GM19397 (cell line): ENCODE data around the gene NTM.

Source experiments
- ATAC-seq: cut with Tn5 transposase; IDR thresholded peaks from one replicate; pipeline ENCODE4 v1.9.1; 2021; ENCODE audit warnings: mild to moderate bottlenecking, moderate library complexity; ENCODE audit not compliant: unreplicated experiment

Gene NTM

DNA sequence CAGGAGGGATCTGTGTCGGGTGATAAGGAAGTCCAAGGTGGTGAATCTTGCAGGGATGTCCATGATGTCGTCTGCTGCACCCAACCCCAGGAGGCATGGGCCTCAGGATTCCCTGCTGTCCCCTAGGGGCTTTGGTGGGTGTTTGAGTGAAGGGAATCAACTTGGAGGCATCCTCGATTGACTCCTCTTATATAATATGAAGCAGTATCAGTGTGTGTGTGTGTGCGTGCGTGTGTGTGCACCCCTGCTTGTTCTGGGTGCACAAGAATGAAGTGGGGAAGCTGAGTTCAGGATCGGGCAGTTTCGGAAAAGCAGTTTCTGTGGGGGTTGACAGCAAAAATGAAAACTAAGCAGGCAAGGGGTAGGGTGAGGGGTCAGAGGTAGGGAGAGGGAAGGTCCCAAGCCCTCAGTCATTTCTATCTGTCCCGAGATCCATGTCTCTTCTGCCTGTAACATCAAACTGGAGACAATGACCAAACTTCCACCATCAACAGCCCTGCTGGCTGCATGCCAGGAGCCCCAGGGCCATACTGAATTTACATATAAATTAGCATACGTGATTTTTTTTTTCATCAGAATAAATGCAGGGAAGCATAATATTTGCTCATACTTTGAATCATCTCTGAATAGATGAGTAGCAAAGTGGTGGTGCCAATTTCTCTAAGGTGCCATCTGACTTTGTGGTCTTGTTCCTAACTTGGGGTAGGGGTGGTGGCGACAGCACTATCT, 2.0 kb downstream of the NTM start:
- no peak for ATAC-seq

DNA sequence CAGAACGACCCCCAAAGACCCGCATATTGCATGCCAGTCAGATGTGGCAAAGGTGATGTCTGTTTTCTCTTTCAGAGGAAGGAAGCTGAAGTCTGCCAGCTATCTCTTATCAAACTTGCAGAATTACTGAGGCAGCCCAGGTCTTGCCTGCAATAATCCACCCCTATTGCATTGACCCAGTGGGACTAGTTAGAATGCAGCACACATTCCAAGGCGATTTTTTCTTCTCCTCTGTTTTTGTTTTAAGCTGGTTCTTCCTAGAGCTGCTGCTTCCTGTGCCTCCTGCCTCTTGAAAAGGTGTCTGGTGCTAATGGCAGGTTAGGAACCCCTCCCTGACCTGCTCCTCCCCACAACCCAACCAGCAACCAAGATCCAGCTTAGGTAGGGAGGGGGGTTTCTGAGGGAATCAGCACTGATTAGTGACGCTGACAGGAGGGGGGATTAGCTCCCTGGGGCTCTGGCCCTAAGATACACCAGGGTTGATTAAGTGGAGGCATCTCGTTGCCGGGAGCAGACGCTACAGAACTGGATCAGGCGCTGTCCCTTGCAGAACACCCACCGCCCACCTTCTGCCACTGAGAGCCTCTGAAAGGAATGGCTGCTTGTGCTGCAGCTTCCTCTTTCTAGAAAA, 2.8 kb downstream of the NTM start:
- no peak for ATAC-seq

DNA sequence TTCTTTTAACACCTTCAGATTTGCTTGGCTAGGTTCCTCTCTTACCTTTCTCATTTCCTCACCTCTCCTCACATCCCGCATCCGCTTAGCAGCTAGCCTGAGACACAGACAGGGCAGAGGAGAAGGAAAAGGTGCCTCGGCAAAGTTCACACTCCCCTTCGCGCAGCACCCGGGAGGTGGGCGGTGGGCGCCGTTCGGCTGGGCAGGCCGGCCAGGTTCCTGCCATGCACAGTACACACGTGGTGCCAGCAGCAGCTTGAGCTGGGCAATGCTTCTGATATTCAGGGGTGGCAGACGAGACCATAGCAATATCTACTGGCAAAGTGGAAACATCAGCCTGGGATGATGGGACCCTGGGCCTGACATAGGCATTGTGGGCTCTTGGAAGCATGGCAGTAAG, 3.3 kb downstream of the NTM start:
- ATAC-seq: no peak

DNA sequence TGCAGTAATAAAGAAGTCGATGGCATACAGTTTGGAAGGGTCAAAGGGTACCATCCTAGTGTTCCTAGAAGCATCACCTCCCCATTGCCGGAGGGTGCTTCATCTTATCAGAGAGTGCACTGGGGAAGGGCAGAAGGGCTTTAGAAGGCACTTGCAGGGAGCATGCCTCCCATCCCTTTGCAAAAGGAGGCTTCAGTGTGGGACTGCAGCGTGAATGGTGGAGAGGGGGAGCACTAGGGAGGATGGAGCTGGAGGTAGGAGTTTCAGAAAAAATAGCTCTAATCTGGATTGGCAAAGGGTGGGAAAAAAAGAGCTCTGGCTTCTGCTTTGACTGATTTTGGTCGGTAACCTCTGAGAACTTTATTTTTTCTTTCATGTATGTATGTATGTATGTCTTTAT, 5.0 kb downstream of the NTM start:
- no peak for ATAC-seq

DNA sequence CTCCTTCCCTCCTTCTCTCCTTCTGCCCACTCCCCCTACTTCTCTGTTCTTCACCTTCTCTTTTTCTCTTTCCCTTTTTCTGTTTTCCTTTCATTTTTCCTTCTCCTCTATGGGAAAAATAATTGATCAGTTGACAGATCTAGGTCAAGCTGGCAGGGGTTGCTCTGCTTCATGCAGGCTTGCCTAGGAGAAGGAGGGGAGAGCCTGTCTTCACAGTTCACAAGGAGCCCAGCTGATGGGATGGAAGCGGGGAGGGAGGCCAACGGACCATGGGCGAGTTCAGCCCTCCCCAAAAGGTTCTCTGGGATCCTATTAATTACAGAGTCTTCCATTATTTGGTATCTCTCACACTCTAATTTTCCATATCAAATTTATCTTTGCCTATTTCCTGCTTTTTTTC, 5.5 kb downstream of the NTM start:
- no peak for ATAC-seq

DNA sequence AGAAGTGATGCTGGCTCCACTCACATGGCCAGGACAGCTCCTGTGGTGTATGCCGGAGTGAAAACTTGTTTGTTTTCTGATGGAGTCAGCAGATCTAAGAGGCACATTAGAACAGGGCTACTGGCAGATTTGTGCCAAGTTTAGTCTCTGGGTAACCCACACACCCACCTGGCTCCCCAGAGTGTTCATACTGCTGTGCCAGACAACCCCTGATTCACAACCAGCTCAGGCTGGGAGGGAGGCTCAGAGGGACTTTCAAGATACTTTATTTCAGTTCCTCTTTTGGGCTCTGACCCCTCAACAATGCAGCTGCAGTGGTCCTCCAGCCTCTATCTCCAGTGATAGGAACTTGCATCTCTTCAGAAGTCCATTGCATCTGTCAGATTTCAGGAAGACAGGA, 8.5 kb downstream of the NTM start:
- ATAC-seq: no peak

DNA sequence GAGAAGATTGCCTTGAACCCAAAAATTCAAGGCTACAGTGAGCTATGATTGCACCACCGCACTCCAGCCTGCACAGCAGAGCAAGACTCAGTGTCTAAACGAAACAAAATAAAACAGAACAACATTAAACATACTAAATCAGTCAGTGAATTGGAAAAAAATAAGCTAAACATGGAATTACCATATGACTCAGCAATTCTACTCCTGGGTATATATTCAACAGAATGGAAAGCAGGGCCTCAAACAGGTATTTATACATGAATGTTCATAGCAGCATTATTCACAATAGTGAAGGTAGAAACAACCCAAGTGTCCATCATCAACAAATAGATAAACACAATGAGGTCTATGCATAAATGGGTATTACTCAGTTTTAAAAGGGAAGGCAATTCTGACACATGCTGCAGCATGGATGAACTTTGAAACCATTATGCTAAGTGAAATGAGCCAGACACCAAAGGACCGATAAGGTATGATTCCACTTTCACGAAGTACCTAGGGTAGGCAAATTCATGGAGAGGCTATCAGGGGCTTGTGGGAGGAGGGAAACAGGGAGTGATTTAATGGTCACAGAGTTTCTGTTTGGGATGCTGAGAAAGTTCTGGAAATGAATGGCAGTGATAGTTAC, 15.5 kb downstream of the NTM start:
- no peak for ATAC-seq

DNA sequence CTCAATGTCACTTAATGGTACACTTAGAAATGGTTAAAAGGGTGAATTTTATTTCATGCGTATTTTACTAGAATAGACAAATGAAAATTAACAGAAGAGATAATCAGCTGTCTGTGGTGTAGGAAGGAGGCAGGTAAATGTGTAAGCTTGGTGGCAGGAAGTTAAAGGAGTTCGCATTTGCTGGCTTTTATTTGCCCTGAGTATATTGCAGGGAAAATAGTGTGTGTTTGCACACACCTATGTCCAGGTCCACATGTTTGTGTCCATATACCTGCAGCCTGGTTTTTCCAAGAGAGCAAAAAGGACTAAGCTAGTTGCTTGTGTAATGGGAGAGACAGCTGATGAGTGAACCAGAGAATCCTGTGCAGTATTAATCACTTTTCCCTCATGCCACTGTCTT, 16.0 kb downstream of the NTM start:
- ATAC-seq: no peak

DNA sequence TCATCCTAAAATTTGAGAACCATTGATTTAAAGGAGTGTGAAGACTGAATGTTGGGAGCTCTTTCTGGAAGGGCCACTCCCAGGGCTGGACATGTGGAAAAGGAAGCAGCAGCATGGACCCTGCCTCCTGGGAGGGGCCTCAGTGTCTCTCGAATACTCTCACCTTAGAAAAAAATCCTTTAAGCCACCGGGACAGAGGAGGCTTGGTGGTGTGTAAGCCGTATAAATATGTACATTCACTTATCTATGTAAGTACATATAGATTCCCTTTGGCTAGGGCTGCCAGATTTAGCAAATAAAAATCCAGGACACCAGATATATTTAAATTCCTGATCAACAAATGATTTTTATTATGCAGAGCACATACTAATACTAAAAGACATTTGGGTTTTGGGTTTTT, 17.6 kb downstream of the NTM start:
- ATAC-seq: no peak

DNA sequence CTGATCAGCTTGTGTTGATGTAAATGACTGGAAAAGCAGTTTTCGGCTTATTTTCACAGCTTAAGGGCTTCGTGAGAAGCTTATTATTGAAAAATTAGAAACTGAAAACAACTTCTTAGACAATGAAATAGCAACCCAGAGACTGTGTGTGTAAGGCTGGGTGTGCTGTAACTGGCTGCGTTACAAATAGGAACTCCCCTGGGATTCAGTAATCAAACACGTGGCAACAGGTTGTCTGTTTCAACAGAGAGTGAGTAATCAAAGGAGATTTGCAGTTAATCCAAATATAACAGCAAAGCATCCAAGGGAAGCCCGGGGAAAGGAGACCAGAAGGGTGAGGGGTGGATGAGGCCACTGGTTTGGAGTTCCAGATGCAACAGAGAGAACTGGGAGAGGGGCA, 19.2 kb downstream of the NTM start:
- ATAC-seq: no peak

DNA sequence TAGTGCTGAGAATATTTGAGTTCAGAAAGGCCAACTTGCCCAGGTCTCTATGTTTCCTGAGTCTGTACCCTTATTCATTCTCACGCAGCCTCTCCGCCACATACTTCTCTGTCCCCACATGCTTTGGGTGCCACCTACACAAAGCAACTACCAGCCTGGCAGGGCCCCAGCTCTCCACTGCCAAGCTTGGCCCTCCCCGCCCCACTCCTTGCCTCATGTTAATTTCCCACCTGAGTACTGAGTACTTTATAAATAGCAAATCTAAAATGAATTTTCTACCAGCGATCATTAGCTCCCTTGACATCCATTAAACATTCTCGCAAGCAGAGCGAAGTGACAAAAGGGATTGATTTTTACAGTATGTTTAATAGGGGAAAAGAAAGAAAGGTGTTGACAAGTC, 20.8 kb downstream of the NTM start:
- ATAC-seq: no peak

DNA sequence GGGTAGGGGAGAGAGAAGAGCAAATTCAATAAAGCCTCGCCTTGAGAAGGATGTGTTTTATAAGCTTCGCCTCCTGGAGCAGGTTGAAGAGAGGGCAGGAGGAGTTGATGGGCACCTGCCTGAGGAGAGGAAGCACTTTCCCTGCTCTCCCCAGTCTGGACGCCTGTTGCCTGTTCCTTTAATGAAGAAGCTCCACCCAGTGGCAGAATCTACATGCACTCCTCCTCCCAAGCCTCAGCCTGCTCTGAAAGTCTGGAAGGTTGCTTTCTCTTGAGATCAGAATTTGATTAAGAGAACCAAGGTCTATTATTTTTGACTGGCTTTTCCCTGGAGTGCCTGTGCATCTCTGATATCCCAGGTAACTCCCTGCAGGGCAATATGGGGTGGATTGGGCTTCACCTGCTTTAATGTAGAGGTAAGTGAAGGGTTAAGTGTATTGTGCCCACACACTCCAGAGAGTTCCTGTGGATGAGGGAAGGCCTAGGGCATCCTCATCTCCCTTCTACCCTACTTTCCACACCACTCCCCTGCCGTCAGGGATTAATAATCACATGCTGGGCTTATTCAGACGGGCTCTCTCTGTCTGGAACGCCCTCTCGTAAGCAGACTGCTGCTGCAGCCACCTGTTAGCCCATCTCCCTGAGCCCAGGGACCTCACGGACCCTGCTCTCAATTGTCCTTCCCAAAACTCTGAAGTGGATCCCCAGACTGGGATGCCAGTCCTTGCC, 22.3 kb downstream of the NTM start:
- ATAC-seq: no peak

DNA sequence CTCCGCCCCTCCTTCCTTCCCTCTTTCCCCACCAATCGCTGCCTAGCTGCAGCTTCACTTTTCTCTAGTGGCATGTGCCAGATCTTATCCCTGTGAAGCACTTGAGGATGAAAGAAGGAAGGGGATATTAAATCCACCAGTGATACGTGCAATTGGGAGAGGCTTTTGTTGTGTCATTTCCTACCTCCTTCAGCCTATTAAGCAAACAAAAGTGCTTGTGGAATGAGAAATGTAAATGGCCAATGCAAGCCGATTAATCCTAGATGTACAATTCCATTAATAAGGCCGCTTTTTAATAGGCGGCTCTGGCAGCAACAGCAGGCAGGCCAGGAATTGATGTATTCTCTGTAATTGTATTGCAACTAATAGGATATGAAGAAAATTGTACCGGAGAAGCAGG, 23.3 kb downstream of the NTM start:
- no peak for ATAC-seq

DNA sequence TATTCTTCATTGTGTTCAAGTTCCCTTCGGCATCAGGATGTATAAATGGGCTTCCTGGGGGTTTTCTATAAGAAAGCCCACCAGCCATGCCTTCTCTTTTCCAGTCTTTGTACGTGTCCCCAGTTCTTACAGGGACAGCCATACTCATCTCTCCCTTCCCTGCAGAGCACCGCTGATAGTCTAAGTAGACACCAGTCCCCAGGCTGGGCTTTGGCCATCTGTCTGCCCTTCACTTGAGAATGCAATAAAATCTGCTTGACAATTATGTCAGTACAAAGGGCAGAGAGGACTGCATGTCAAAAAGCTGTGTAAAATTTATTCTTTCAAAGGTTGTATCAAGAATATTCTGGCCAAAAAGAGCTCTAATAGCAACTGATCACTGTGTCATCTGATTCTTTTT, 27.3 kb downstream of the NTM start:
- ATAC-seq: no peak

DNA sequence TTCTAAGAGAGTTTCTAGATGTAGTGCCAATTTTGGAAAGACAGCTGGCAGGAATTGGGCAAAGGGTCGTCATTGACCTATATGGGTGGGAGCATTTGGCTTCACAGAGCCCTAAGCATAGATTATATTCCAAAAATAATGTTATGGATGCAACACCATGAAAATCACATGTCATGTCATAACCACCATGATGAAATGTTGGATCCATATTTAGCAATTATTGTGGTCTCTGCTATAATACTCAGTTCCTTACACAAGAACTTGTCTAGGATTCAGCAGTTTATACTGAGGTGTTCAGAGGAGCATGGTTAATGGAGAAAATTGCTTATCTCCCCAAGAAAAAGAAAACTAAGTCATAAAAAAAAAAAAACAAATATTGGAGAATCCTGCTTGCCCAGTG, 31.6 kb downstream of the NTM start:
- ATAC-seq: no peak

DNA sequence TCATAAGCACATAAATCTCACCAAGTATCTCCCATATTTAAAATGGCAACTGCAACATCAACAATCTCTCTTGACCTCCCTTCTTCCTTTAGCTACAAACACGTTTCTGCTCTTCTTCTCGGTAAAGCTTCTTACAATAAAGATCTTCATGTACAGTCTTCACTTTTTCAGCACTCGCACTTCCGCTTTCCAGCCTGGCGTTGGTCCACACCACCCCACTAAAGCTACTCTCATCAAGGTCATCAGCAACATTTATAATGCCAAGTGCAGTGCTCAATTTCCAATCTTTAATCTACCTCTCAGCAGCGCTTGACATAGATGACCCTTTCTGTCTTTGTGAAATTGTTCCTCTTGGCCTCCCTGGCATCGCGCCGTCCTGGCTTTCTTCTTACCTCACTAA, 33.6 kb downstream of the NTM start:
- no peak for ATAC-seq

DNA sequence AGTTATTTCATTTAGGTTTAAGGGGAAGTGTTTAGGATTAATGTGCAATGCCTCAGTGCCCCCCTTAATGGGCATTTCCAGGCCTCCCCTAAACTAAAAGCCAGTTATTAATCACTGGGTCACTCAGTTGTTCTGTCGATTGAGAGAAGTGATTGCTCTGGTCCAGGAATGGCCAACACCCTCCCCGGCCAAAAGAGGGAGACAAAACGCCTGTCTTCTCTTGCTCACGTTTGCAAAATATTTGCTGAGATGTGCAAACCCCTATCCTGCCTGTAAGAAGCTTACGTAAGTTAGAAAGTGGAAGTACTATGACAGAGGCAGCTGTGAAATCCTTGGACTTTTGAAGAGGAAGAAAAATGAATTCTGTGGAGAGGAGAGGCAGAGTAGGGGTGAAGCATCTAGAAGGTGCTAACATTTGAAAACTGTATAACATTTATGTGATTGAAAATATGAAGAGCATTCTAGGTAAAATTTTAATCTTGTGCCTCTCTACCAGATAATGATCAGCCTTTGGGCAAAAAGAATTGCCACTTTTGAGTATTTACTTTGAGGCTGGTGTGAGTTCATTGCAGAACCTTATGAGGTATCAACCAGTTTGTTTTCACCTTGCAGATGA, 37.7 kb downstream of the NTM start:
- no peak for ATAC-seq

DNA sequence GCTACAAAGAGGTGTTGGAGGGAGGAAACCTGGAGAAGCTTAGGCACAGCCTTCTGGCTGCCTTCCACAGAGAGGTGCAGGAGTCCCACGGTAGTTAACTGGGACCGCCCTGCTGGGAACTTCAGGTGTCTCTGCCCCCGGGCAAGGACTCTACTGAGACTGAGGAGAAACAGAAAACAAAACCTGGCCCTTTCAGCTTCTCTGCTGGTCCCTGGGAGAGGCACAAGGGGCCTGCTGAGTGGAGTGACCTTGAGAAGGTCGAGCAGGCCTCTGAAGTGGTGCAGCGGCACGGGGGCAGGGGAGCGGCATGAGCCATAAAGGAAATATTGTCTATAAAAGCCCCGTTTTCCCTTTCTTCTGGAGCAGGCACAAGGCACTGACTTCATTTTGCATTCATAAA, 38.9 kb downstream of the NTM start:
- ATAC-seq: no peak

DNA sequence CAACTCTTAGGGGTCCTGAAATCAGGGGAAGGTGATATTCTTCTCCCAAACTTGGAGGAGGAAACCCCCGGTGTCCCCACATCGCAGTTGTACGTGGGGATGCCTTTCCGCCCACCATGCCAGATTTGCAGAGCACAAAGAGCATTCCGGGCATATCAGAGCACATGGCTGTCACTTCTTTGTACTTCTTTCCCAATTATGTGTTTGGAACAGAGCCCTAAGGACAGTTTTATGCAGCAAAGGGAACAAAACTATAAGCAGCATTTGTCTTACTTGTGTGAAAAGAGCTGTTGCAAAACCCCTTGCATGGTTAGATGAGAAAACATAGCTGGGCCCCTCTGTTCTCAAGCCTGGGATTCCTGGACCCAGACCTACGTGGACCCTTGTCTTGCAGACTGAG, 41.2 kb downstream of the NTM start:
- ATAC-seq: no peak

DNA sequence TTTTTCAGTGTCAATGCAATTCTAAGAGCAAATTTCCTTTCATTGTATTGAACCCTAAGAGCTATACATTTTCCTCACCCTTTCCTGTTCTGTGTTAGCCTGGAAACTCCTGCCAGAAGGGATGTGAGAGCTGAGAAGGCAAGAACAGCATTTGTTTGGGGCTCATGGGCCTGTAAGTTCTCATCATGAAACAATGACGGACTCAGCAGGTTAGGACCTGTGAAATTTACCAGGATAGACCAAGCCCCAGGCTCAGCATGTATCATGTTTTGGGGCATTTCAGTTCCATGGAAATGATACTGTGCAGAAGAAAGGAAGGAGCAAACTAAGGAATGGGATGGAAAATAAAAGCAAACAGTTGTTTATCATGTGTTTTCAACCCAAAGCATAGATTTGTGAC, 41.6 kb downstream of the NTM start:
- no peak for ATAC-seq

DNA sequence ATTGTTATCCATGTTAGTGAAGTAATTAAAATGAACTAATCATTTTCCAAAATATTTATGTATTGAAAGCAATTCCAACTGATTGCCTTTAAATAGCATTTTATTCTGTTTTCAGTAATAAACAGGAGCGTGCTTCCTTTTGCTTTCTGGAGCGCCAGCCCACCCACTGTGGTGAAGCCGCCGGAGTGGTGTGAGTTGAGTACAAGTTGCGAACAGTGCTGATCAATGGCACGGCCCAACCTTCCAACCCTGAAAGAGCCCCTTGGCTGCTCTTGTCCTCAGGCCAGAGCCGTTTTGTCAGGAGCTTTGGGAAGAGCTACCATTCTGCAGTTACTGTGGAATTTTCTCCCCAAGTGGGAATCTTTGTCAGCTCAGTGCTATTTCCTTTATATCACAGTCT, 42.8 kb downstream of the NTM start:
- no peak for ATAC-seq

DNA sequence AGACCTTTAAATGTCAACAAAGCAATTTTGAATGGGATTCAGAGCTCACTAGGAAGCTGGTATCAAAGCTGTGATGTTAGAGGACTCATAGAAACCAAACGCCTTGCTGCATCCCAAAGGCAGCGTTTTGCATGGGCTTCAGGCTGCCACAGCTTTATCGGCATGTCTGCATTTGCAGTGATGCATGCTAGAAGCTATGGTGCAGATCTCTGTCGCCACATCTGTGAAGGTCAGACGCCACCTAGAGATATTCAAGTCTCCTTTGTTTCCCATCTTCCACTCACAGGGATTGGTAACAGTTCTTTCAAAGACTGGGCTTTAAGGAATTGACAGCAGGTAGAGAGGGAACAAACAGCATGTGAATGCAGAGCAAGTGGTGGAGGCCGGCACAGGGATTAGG, 47.8 kb downstream of the NTM start:
- ATAC-seq: no peak
